ENCODE data around the gene NFATC1.

NFATC1 gene

DNA sequence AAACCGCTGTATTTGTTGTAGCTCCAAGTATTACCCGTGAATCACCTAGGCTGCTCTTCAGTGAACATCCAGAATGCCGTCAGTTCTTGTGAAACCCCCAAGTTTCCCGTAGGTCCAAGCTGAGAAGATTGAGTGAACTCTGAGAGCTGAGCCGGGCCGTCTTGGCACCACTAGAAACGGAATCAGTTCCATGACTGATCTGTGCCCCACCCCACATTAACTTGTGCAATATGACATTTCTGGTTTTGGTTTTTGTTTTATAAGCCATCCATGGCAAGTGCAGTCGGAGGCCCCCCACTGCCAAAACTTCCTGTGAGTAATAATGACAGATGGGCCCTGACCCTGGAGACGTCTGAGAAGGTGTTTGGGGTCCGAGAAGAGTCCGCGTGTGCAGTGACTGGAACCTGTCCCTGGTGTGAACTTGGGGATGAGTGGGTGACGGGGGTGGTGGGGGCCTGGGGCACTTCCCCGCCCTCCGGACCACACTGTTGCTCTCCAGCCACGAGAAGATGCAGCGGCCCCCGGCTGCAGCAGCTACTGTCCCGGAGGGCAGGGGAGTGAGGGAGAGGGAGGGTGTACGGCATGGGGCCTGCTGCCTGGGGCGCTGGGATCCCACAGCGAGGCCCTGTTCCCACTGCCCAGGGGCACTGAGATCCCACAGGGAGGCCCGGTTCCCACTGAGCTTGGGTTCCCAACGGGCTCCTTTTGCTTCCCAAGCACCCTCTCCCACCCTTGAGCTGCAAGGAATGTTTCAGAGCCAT lies 26.5 kb downstream of the NFATC1 start:
- no peak for DNase-seq (ENCODE audit: low read depth in 1 of 2, low spot score in 1 of 2)

DNA sequence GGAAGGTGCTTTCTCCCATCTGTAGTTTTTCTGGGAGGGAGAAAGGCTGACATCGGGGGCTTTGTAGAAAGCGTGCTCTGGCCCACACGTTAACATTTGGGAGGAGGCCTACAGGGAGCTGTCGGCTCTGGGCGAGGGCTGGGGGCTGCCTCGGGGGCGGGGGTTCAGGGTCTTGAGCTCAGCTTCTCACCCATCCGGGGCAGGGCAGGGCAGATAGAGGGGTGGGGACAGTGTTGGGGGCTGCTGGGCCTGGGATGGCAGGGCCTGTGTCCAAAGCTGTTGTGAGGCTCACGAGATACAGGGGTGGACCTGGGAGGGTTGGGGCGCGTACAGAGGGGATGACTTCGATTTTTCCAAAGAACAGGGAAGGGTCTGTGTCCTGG lies 27.0 kb downstream of the NFATC1 start:
- DNase-seq (ENCODE audit: low read depth in 1 of 2, low spot score in 1 of 2) = no peak

DNA sequence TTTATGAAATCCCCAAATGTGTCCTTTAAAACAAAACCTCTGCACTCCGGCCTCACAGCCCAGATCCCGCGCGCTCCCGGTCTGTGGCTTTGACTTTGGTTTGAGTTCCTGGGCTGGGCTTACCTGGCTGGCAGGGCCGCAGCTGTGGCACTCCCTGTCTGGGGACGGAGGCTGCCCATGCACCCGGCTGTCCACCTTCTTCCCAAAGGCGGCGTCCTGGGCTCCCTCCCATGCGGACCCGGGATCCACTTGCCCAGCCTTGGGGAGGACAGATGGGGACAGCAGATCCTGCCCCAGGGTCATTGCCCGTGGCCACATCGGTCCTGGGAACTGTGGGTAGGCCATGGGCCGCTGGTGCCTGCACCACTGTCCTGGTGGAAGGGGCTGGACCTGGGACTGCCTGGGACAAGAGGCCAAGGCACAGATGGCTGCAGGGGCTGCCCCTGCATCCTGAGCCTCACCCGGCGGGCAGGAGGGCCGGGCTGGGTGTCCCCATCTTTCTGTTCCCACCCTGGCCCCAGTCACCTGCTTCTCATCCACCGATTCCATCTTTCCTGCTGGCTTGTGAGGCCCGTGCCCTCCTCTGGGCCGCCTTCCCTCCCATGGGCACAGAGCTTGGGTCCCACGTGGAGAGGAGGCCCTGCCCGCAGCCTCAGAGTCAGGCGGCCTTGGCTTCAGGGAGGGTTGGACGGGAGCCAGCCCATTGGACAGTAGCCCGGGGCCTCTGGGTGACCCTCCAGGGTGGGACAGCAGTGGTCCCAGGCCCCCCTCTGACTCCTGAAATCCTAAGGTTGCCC lies 27.7 kb downstream of the NFATC1 start:
- no peak for DNase-seq (ENCODE audit: low read depth in 1 of 2, low spot score in 1 of 2)

DNA sequence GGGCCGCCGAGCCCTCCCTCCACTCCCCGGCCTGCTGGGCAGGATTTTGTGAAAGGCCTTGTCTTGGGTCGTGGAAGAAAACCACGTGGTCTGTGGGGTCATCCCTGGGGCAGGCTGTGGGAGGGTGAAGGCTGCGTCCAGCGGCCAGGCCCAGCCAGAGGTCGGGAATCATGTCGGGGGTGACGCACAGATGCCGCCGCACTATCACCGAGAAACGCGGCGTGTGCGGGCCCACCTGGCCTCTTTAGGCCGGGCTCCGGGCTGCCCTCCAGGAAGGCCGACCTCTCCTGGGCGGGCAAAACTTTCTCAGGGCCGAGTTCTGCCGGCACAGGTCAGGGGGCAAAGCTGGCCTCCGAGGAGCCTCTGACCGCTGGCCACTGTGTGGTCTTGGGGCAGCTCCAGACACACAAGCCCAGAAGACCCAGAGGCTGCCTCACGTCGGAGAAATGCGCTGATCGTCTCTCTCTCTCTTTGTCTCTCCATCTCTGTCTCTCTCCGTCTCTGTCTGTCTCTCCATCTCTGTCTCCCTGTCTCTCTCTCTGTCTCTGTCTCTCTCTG lies 28.4 kb downstream of the NFATC1 start:
- DNase-seq (ENCODE audit: low read depth in 1 of 2, low spot score in 1 of 2) = no peak

DNA sequence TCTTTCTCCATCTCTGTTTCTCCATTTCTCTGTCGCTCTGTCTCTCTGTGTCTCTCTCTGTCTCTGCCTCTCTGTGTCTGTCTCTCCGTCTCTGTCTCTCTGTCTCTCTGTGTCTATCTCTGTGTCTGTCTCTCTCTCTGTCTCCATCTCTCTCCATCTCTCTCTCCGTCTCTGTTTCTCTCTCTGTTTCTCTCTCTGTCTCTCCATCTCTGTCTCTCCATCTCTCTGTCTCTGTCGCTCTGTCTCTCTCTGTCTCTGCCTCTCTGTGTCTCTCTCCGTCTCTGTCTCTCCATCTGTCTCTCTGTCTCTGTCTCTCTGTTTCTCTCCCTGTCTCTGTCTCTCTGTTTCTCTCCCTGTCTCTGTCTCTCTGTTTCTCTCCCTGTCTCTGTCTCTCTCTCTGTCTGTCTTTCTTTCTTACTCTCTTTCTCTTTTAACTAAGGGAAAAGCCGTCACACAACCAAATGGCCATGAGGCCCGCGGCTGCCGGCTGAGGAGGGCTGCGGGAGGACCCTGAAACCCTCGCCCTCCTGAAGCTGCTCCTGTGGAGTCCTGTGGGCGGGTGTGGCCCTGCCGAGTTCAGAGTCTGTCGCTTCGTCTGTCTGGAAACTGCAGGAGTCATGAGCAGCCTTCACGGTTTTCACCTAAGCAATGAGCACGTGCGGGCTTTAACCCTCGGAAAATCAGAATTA lies 29.3 kb downstream of the NFATC1 start:
- DNase-seq (ENCODE audit: low read depth in 1 of 2, low spot score in 1 of 2) = no peak

DNA sequence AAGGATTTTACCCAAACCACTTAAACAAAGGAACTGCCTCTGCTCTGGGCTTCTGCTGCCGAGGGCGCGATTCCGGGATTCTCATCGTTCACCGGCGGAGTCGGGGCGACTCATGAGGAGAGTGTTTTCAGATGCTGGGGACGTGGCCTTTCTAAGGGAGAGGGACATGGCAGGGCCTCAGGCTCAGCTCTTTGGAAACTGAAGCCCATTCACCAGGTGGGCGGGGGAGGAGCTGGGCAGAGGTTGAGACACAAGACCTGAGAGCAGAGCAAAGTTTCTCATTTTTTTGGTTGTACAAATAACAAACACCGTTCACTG lies 29.8 kb downstream of the NFATC1 start:
- no peak for DNase-seq (ENCODE audit: low read depth in 1 of 2, low spot score in 1 of 2)

DNA sequence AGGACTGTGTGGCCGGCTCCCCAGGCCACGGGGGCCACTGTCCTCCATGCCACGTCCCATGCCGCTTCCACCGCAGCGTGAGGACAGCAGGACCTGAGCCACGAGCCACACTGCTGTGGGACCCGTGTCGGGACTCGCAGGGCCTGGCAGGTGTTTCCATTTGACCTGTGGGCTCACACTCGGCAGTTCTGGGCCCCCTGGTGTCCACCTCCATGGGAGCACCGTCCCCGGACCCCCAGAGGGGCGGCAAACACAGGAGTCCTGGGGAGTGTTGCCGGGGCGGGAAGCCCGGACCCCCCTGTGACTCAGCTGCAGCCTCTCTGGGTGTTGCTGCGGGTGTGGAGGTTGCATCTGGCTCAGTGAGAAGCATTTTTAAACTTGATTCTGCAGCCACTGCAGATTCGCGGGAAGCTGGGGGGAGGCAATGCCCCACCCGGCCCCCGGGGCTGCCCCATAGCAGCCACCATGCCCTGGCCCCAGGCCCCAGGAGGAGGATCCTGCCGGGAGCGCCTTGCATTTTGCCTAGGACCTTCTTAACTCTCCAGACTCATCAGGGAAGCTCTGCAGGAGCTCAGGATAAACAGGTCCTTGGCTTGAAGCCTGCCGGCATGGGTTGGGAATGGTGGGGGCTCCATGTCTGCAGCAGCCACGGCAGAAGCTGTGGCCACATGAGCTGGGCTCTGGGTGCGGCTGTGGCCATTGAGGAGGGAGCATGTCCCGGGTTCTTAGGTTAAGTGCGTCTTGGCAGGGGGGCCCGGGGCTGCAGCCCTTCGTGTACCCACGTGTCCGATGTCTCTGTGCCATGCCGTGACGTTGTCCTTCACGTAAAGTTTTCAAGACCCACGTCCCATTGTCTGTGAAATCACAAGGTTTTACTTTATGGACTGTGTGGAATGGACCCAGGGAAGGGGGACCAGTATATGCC lies 30.9 kb downstream of the NFATC1 start:
- DNase-seq (ENCODE audit: low read depth in 1 of 2, low spot score in 1 of 2) = no peak

DNA sequence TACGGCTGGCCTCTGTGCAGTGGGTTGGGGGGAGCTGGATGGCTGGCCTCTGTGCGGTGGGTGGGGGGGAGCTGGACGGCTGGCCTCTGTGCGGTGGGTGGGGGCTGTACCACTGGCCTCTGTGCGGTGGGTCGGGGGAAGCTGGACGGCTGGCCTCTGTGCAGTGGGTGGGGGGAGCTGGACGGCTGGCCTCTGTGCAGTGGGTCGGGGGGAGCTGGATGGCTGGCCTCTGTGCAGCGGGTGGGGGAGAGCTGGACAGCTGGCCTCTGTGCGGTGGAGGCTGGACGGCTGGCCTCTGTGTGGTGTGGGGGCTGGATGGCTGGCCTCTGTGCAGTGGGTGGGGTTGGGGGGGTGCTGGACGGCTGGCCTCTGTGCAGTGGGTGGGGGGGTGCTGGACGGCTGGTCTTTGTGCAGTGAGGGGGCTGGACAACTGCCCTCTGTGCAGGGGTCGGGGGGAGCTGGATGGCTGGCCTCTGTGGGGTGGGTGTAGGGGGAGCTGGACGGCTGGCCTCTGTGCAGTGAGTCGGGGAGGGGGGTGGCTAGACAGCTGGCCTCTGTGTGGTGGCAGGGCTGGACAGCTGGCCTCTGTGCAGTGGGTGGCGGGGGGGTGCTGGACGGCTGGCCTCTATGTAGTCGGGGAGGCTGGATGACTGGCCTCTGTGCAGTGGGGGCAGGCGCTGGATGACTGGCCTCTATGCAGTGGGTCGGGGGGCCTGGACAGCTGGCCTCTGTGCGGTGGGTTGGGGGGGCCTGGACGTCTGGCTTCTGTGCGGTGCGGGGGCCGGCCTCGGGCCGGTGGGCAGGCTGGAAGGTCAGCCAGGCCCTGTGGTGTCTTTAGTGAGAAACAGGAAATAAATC lies 31.9 kb downstream of the NFATC1 start:
- DNase-seq (ENCODE audit: low read depth in 1 of 2, low spot score in 1 of 2) = no peak

DNA sequence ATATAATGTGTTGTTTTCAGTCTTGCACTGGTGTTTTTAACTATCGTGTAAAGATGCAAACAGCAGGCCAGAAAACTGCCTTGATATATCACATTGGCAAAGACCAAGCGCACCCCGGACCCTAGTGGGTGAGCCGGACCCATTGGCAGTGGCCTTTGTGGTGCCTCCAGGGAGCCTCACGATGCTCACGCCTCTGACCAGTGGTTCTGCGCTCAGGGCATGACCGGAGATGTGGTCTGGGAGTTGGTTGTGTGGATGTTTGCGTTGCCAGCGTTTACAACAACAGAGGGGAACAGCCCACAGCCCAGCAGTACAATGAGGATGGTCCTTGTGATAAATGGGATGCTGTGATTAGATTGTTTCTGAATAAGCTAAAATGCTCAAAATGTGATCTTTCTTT lies 32.6 kb downstream of the NFATC1 start:
- no peak for DNase-seq (ENCODE audit: low read depth in 1 of 2, low spot score in 1 of 2)

DNA sequence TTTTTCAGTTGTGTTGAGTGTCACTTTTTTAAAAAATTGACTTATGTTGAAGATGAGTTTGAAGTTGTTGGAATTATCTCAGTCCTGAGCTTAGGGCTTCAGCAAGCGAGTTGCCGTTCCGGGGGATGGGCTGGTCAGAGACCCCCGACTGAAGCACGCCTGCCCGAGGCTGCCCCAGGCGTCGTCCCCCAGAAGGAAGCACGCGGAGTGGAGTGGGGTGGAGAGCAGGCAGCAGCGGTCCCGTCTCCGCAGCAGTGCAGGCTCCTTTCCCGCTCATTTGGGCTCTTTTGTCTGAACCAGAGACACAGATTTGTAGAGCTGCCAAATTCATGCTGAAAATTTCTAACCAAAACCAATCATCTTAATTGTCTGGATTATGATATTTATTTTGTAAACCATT lies 33.7 kb downstream of the NFATC1 start:
- no peak for DNase-seq (ENCODE audit: low read depth in 1 of 2, low spot score in 1 of 2)

DNA sequence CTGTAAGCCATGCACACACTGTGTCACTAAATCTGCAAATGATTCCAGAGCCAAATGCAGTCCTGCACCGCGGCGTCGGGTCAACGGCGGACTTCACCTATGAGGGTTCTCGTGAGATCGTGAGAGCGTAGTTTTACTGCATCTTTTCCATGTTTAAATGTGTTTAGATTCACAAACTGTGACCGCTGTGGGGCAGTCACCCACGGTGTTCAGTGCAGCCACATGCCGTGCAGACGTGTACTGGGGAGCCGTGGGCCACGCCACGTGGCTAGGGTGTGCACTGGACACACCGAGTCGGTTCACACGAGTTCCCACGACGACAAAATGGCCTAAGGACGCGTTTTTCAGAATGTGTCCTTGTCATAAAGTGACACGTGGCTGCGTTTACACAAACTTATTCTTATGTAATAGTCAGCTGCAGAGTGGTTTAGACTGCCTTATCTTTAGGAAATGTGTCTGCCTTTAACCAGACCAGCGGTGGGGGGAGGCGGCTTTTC lies 34.1 kb downstream of the NFATC1 start:
- DNase-seq (ENCODE audit: low read depth in 1 of 2, low spot score in 1 of 2) = no peak

DNA sequence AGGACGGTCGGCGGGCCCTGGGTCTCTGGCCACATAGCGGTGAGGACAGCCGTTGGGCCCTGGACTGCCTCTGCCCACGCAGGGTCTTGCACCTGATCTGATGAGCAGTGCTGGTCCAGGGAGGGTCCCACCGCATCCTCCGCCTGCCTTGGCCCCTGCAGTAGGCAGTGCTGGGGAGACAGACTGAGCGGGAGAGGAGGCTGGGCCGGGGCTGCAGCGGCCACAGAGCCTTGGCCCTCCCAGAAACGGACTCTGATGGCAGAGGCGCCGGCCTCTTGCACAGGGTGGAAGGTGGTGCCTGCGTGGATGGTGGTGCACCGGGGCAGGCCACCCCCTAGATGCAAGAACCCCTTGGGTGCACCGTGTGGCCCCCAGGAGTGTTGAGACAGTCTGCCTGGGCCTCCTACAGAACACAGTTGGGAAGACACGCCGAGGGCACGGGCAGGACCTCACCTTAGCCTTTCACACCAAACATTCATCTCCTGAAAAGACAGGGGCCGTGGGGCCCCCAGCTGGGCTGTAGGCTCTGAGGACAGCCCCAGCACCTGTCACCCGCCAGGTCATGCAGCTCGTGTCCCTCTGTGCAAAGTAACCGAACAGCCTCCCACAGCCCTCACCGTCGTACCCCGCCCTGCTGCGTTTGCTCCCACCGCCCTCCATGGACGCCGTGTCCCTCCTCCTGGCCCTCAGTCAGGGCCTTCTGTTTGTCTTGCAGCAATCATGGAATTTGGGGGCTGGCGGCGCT lies 36.8 kb downstream of the NFATC1 start:
- no peak for DNase-seq (ENCODE audit: low read depth in 1 of 2, low spot score in 1 of 2)

DNA sequence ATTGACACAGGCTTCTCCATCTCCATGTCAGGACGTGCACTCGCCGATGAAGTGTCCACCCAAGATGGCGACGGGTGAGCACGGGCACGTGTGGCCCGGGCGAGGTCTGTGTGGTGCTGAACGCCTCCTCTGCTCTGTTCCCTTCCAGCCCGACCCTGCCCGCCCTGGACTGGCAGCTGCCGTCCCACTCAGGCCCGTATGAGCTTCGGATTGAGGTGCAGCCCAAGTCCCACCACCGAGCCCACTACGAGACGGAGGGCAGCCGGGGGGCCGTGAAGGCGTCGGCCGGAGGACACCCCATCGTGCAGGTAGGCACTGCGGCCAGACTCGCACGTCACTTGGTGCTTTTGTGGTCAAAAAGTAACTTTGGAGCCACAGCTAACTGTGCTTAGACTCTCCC lies 37.7 kb downstream of the NFATC1 start:
- DNase-seq (ENCODE audit: low read depth in 1 of 2, low spot score in 1 of 2) = no peak

DNA sequence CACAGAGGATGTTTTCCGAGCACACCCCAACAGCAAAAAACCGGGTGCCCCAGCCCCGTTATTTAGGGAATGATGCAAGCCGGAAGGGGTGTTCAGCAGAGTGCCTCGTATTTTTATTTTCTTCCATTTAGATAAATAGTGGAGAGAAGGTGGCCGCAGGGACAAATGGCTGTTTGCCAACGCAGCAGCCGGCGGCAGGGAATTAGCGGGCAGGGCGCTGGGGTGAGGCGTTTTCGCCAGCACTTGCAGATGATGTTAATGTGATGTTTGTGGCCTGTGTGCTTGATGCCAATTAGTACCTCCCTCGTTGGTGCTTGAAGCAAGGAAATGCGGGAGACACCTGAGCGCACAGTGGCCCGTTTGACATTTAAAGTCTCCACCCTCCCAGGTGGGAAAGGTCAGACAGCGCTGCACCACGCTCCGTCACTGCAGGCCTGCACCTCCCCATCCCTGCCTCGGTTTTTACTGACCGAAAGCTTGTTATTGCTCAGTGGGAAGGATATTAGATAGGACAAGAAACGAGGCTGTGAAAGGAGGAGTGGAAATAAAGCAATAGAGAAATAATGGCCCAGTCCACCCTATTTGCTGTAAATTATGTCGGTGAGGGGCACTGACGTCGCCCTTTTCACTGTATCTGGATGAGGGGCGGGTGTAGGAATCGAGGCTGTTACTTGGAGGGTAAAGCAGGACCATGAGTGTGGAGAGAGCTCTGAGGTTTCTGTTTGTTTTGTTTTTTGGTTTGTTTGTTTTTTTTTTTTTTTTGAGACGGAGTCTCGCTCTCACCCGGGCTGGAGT lies 39.1 kb downstream of the NFATC1 start:
- DNase-seq (ENCODE audit: low read depth in 1 of 2, low spot score in 1 of 2) = no peak

DNA sequence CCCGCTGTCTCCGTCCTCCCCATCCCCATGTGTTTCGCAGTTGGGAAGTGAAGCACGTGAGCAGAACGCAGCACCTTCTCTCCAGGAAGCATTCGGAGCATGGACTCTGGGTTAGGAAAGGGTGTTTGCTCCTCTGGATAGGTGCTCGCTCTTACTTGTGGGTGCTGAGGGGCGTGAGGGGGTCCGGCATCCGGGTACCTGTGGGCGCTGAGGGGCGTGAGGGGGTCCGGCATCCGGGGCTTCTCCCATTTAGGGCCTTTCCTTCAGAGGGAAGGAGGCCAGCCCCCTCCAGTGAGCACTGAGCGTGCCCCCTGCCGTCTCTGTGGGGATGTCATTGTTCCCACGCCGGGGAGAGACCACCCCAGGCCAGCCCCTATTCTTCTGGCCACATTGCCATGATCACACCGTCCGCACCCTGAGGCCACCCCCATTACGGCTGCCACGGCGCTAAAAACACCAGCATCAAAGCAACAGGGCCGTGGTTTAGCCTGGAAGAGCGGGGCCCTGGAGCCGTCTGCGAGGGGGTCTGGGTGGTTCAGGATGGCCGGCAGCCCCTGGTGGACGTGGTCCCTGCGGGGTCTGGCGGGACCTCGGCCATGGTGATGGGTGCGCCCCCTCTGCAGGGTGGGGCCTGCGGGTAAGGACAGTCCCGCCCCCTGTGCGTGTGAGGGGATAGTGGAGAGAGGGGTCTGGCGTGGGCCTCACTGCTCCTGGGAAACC lies 41.0 kb downstream of the NFATC1 start:
- DNase-seq (ENCODE audit: low read depth in 1 of 2, low spot score in 1 of 2) = no peak

DNA sequence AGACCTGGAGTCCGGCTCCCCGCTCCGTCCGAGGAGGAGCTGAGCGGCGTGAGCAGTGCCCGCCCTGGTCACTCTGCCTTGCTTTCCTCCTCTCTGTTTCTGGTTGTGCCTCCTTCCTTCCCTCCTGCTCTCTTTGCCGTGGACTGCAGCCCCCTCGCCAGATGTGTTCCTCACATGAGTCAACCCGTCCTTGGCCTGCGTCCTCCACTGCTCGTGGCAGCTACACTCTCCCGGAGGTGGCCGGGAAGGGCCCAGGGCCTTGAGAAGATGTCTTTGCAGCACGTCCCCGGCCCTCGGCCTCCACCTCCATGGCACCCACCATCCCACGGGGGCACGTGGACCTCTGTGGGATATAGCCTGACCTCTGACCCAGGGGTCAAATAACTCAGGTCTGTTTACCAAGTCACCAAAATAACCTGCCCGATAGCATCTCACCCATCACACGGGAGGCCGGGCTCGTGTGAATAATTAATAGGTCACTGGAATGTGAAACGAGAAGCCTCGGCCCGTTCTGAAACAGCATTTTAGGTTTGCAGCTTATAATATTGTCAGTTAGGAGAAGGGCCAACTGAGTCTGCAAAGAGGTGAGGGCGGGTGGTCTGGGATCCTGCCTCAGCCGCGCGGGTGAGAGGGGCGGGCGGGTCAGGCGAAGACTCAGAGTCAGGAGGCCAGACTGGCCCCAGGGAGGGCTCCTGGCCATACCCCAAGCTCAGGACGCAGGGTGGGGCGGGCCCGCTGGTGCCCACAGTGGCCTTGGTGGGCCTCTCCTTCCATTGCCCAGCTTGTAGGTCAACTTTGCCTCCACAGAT lies 42.6 kb downstream of the NFATC1 start:
- DNase-seq (ENCODE audit: low read depth in 1 of 2, low spot score in 1 of 2) = no peak

All from activated T-helper 1 cell treated with anti-CD3 and anti-CD28 coated beads, Interleukin-2, amount 50 U/mL, for 16 hours (primary cell).